ENCODE results near the gene HOXD4.

The HOXD4 gene

DNA sequence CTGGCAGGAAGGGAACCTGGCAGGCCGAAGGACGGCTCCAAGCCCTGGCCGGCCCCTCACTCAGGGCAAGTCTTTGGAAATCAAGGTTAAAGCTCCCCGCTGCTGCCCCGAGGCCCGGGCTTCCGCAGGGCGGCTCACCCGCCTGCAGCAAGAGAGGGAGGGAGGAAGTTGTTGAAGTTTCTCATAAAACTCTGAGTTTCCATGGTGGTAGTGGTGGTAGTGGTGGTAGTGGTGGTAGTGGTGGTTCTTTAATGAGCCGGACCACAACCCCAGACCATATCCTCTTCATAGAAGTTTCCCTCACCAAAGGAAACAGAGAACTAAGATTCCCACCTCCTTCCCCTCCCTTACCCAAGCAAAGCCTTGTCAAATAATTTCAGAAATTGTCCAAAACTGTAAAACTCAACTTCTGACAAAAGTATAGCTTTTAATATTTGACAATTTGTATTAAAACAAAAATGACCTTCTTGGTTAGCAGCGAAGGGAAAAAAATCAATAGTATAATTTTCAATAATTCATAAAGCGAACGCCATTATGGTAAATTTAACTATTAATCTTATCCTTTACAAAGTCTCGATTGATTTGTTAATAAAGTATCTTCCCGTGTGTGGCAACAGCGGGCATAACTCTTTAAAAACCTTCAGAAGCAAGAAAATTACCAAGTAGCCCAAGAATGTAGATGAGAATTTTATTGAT, 36.3 kb upstream of the HOXD4 start:
- TF ChIP-seq, protein P1, sequence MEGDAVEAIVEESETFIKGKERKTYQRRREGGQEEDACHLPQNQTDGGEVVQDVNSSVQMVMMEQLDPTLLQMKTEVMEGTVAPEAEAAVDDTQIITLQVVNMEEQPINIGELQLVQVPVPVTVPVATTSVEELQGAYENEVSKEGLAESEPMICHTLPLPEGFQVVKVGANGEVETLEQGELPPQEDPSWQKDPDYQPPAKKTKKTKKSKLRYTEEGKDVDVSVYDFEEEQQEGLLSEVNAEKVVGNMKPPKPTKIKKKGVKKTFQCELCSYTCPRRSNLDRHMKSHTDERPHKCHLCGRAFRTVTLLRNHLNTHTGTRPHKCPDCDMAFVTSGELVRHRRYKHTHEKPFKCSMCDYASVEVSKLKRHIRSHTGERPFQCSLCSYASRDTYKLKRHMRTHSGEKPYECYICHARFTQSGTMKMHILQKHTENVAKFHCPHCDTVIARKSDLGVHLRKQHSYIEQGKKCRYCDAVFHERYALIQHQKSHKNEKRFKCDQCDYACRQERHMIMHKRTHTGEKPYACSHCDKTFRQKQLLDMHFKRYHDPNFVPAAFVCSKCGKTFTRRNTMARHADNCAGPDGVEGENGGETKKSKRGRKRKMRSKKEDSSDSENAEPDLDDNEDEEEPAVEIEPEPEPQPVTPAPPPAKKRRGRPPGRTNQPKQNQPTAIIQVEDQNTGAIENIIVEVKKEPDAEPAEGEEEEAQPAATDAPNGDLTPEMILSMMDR (IDR thresholded peaks at IDR 0.05; ENCODE audit: low read depth, low read length) = no peak
- in situ Hi-C loops (cut with HindIII; ENCODE audit: low sequenced_read_pairs) = no loop called here
- DNase-seq (ENCODE audit: low read depth, low spot score) = no peak
- no peak overlapping the region for H3K4me3 ChIP-seq (ENCODE audit: low read depth, low read length)

DNA sequence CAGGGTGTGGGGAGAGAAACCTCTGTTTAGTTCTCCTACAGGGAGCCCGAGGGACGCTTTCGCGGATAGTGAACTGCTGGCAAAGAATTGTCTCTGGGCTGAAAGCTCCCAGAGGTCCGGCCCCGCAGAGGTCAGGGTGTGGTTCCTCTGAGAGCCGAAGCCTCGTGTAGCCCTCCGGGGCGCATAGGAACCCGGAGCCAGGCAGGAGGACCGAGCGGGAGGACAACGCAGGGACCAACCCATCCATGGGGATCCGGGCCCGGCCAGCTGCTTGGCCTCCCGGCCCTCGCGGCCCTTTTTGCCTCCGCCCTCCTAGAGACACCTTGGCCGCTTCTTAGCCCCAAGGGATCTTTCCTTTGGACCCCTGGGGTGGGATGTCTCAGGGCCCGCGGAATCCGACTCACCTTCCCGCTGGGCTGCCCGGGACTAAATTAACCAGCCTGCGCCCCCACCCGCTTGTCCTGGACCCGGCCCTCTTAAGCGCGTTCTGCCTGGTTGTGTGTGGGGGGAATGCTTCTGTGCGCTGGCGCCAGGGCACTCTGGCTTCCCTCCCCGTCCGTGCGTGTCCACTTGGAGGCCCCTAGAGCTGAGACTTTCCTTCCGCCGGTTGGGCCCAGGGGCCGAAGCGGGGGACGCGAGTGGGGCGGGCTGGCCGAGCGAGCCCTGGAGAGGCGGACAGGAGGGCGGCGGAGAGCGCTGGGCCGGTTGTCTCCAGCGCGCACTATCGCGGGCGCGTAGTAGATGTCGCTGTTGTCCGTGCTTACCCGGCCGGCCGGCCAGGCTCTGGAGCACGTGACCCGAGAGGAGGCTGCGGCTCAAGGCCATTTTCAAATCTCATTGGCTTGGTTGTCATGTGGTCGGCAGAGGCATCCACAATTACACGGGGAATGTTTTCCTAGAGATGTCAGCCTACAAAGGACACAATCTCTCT, 35.2 kb upstream of the HOXD4 start, which contains the start of gene HOXD10:
TSS of gene HOXD10 (plus strand) at position 896 of the 931 bp plus-strand sequence. CDS start 56 bp downstream, outside the sequence.
- in situ Hi-C loops (cut with HindIII; ENCODE audit: low sequenced_read_pairs) = no loop called here
- no peak for DNase-seq (ENCODE audit: low read depth, low spot score)
- TF ChIP-seq, protein P1 (IDR thresholded peaks at IDR 0.05; ENCODE audit: low read depth, low read length) = peak; percentile 29
- no peak within 1 kb of the TSS for H3K4me3 ChIP-seq (ENCODE audit: low read depth, low read length)

DNA sequence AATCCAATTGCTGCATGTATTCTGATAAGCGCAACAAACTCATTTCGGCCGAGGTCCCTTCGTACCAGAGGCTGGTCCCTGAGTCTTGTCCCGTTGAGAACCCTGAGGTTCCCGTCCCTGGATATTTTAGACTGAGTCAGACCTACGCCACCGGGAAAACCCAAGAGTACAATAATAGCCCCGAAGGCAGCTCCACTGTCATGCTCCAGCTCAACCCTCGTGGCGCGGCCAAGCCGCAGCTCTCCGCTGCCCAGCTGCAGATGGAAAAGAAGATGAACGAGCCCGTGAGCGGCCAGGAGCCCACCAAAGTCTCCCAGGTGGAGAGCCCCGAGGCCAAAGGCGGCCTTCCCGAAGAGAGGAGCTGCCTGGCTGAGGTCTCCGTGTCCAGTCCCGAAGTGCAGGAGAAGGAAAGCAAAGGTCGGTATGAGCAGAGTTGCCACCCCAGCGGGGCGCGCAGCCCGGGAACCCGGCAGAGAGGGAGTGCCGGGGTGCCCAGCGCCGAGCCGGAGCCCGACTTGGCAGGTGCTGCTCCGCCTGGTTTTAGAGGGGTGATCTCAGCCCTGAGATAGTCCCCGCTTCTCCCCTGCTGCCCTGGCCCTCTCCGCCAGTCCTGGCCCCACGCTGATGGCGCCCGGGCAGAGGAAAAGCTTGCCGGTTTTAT, 34.1 kb upstream of the HOXD4 start:
- TF ChIP-seq, protein P1 (IDR thresholded peaks at IDR 0.05; ENCODE audit: low read depth, low read length) = no peak
- in situ Hi-C loops (cut with HindIII; ENCODE audit: low sequenced_read_pairs) = no loop called here
- DNase-seq (ENCODE audit: low read depth, low spot score) = no peak
- H3K4me3 ChIP-seq (ENCODE audit: low read depth, low read length) = no peak overlapping the region

DNA sequence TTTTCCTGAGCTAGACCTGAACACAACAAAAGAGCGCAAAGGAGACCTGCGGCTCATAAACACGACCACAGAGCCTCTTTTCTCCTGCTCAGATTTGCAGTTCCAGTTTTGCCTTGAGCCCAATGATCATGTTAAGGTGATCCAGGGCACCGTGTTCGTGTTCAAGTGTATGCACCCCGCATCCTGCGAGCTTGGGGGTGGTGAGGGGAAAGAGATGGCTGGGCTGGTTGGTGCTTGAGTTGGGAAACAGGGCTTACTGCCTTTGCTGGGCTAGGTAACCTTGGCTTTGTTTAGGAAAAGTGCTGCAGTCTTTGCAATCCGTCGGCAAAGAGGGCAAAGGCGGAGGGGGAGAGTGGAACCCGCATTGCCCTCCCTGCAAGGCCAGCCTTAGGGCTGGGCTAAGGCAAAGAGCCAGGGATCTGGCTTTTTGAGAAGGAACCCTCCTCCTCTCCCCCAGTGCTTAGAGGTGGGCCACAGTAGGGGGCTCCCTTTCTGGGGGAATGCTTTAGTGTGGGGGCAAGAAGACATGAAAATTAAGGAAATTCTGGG, 33.5 kb upstream of the HOXD4 start:
- TF ChIP-seq, protein P1 (IDR thresholded peaks at IDR 0.05; ENCODE audit: low read depth, low read length) = no peak
- in situ Hi-C loops (cut with HindIII; ENCODE audit: low sequenced_read_pairs) = no loop called here
- no peak overlapping the region for H3K4me3 ChIP-seq (ENCODE audit: low read depth, low read length)
- no peak for DNase-seq (ENCODE audit: low read depth, low spot score)

DNA sequence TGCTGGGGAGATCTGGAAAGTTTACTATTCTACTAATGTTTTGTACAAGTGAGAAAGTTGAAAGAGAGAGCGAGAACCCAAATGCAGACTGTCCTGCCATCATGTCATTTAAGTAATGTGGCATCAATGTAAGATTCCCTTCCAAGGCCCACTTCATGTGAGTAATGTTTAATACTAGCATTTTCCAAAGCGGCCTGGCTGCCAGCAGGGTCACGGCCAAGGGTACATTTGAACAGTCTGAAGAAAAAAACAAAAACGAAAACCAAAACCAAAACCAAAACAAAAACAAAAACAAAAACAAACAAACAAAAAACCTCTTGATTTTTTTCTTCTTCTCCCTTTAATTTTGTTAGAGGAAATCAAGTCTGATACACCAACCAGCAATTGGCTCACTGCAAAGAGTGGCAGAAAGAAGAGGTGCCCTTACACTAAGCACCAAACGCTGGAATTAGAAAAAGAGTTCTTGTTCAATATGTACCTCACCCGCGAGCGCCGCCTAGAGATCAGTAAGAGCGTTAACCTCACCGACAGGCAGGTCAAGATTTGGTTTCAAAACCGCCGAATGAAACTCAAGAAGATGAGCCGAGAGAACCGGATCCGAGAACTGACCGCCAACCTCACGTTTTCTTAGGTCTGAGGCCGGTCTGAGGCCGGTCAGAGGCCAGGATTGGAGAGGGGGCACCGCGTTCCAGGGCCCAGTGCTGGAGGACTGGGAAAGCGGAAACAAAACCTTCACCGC, 32.6 kb upstream of the HOXD4 start:
- TF ChIP-seq, protein P1 (IDR thresholded peaks at IDR 0.05; ENCODE audit: low read depth, low read length) = peak; percentile 53
- no peak for DNase-seq (ENCODE audit: low read depth, low spot score)
- in situ Hi-C loops (cut with HindIII; ENCODE audit: low sequenced_read_pairs) = no loop called here
- no peak overlapping the region for H3K4me3 ChIP-seq (ENCODE audit: low read depth, low read length)

Data from astrocyte of the spinal cord (primary cell).